ENCODE measurements around the gene RASGRP2.
A peak's percentile ranks its signal among the peaks of the same experiment; 100 is the strongest.

The RASGRP2 gene

GRCh38 chr11:64715110-64715509 lies 28.8 kb downstream of the RASGRP2 start:
- H3K27ac ChIP-seq (ENCODE audit: low read length), result peak overlapping the region; percentile 36
- TF ChIP-seq EZH2phosphoT487 (IDR thresholded peaks at IDR 0.05; ENCODE audit: low read depth) (no peak), CTCF (IDR thresholded peaks at IDR 0.05; ENCODE audit: low read depth, low read length) (no peak)
- no peak overlapping the region for H2AFZ ChIP-seq (ENCODE audit: low read depth, low read length)
- H3K4me2 ChIP-seq (ENCODE audit: low read length), result peak overlapping the region; percentile 78
- H3K36me3 ChIP-seq (replicated peaks; ENCODE audit: low read depth, low read length), result no peaks in the 10 kb centered on the region
- no peaks in the 10 kb centered on the region for H4K20me1 ChIP-seq (ENCODE audit: insufficient read depth, low read length)
- H3K9me3 ChIP-seq (ENCODE audit: insufficient read depth, low read length), result no peaks in the 10 kb centered on the region
- no peaks in the 10 kb centered on the region for H3K79me2 ChIP-seq (ENCODE audit: low read length)
- peak overlapping the region; percentile 29; the same call in 1 of the 2 replicates for H3K9ac ChIP-seq (ENCODE audit: low read length)
- no peaks in the 10 kb centered on the region for H3K27me3 ChIP-seq (ENCODE audit: low read depth, low read length)
- H3K4me3 ChIP-seq (ENCODE audit: low read length), result peak overlapping the region; percentile 62
- H3K4me1 ChIP-seq (ENCODE audit: low read length), result peaks cover 53% of the 10 kb centered on the region

GRCh38 chr11:64714666-64715065 lies 29.3 kb downstream of the RASGRP2 start:
- Histone ChIP-seq H3K36me3 (replicated peaks; ENCODE audit: low read depth, low read length) (no peaks in the 10 kb centered on the region), H3K27me3 (ENCODE audit: low read depth, low read length) (no peaks in the 10 kb centered on the region), H3K4me2 (ENCODE audit: low read length) (peak overlapping the region; percentile 78), H2AFZ (ENCODE audit: low read depth, low read length) (no peak overlapping the region), H3K4me1 (ENCODE audit: low read length) (peaks cover 58% of the 10 kb centered on the region), H3K27ac (ENCODE audit: low read length) (peak overlapping the region; percentile 36), H3K9me3 (ENCODE audit: insufficient read depth, low read length) (no peaks in the 10 kb centered on the region), H4K20me1 (ENCODE audit: insufficient read depth, low read length) (no peaks in the 10 kb centered on the region), H3K9ac (ENCODE audit: low read length) (peak overlapping the region; percentile 29; the same call in 1 of the 2 replicates), H3K79me2 (ENCODE audit: low read length) (no peaks in the 10 kb centered on the region), H3K4me3 (ENCODE audit: low read length) (peak overlapping the region; percentile 62)
- no peak for TF ChIP-seq EZH2phosphoT487 (IDR thresholded peaks at IDR 0.05; ENCODE audit: low read depth)
- no peak for TF ChIP-seq CTCF (IDR thresholded peaks at IDR 0.05; ENCODE audit: low read depth, low read length)

GRCh38 chr11:64713781-64714363 lies 30.1 kb downstream of the RASGRP2 start:
- Histone ChIP-seq H3K9me3 (ENCODE audit: insufficient read depth, low read length) (no peaks in the 10 kb centered on the region), H3K4me2 (ENCODE audit: low read length) (peak overlapping the region; percentile 78), H3K27me3 (ENCODE audit: low read depth, low read length) (no peaks in the 10 kb centered on the region), H3K9ac (ENCODE audit: low read length) (peak overlapping the region; percentile 29; the same call in 1 of the 2 replicates), H3K79me2 (ENCODE audit: low read length) (no peaks in the 10 kb centered on the region), H3K4me3 (ENCODE audit: low read length) (peak overlapping the region; percentile 62), H3K27ac (ENCODE audit: low read length) (peak overlapping the region; percentile 36; the same call in 1 of the 2 replicates), H2AFZ (ENCODE audit: low read depth, low read length) (no peak overlapping the region), H3K36me3 (replicated peaks; ENCODE audit: low read depth, low read length) (no peaks in the 10 kb centered on the region), H3K4me1 (ENCODE audit: low read length) (peaks cover 65% of the 10 kb centered on the region), H4K20me1 (ENCODE audit: insufficient read depth, low read length) (no peaks in the 10 kb centered on the region)
- no peak for TF ChIP-seq EZH2phosphoT487 (IDR thresholded peaks at IDR 0.05; ENCODE audit: low read depth)
- no peak for TF ChIP-seq CTCF (IDR thresholded peaks at IDR 0.05; ENCODE audit: low read depth, low read length)

GRCh38 chr11:64713016-64713707 lies 30.8 kb downstream of the RASGRP2 start:
- Histone ChIP-seq H3K9ac (ENCODE audit: low read length) (no peak overlapping the region), H3K9me3 (ENCODE audit: insufficient read depth, low read length) (no peaks in the 10 kb centered on the region), H2AFZ (ENCODE audit: low read depth, low read length) (no peak overlapping the region), H3K36me3 (replicated peaks; ENCODE audit: low read depth, low read length) (no peaks in the 10 kb centered on the region), H3K27me3 (ENCODE audit: low read depth, low read length) (no peaks in the 10 kb centered on the region), H3K79me2 (ENCODE audit: low read length) (no peaks in the 10 kb centered on the region), H3K4me2 (ENCODE audit: low read length) (no peak overlapping the region), H3K27ac (ENCODE audit: low read length) (no peak overlapping the region), H4K20me1 (ENCODE audit: insufficient read depth, low read length) (no peaks in the 10 kb centered on the region), H3K4me1 (ENCODE audit: low read length) (peaks cover 65% of the 10 kb centered on the region), H3K4me3 (ENCODE audit: low read length) (no peak overlapping the region)
- TF ChIP-seq EZH2phosphoT487 (IDR thresholded peaks at IDR 0.05; ENCODE audit: low read depth) (no peak), CTCF (IDR thresholded peaks at IDR 0.05; ENCODE audit: low read depth, low read length) (no peak)
